GM21390 (cell line): ENCODE results near the gene ATG4C.

ENCODE experiments used
- ATAC-seq: cut with Tn5 transposase; IDR thresholded peaks from one replicate; pipeline ENCODE4 v1.9.1; 2021; ENCODE audit not compliant: unreplicated experiment

Gene ATG4C

GRCh38 chr1:62836856-62837540 lies 53.1 kb downstream of the ATG4C start:
- no peak for ATAC-seq

GRCh38 chr1:62840555-62840954 lies 56.6 kb downstream of the ATG4C start:
- no peak for ATAC-seq

- peak; percentile 79 for ATAC-seq
Measured at GRCh38 chr1:62841587-62842169, 57.7 kb downstream of the ATG4C start.

GRCh38 chr1:62844030-62844429 lies 60.1 kb downstream of the ATG4C start:
- no peak for ATAC-seq

GRCh38 chr1:62849031-62849430 lies 65.1 kb downstream of the ATG4C start:
- ATAC-seq = no peak

GRCh38 chr1:62852253-62852652 lies 68.3 kb downstream of the ATG4C start:
- no peak for ATAC-seq

GRCh38 chr1:62856960-62857359 lies 73.0 kb downstream of the ATG4C start:
- ATAC-seq = no peak

- ATAC-seq = no peak
Measured at GRCh38 chr1:62869217-62869754, 85.4 kb downstream of the ATG4C start.

GRCh38 chr1:62870148-62870547 lies 86.2 kb downstream of the ATG4C start:
- no peak for ATAC-seq

- ATAC-seq = no peak
Measured at GRCh38 chr1:62875676-62876075, 91.7 kb downstream of the ATG4C start.

- no peak for ATAC-seq
Measured at GRCh38 chr1:62876535-62876934, 92.6 kb downstream of the ATG4C start.

GRCh38 chr1:62877579-62877978 lies 93.6 kb downstream of the ATG4C start:
- no peak for ATAC-seq

GRCh38 chr1:62879962-62880361 lies 96.0 kb downstream of the ATG4C start:
- ATAC-seq = no peak

- ATAC-seq = no peak
Measured at GRCh38 chr1:62882201-62883104, 98.5 kb downstream of the ATG4C start.

GRCh38 chr1:62884156-62884740 lies 100.3 kb downstream of the ATG4C start:
- no peak for ATAC-seq

GRCh38 chr1:62887799-62888507 lies 104.0 kb downstream of the ATG4C start:
- no peak for ATAC-seq

- ATAC-seq = no peak
Measured at GRCh38 chr1:62891956-62892562, 108.1 kb downstream of the ATG4C start.

- no peak for ATAC-seq
Measured at GRCh38 chr1:62897788-62898187, 113.9 kb downstream of the ATG4C start.

GRCh38 chr1:62900566-62900965 lies 116.6 kb downstream of the ATG4C start:
- no peak for ATAC-seq

- ATAC-seq = no peak
Measured at GRCh38 chr1:62901650-62902049, 117.7 kb downstream of the ATG4C start.
